COLO829 (cell line): ENCODE results near the gene TSPAN9.

ENCODE experiments used
- DNase-seq: peaks from one replicate; pipeline ENCODE4 v3.0.0; 2012; ENCODE audit warnings: low spot score

Gene TSPAN9

GRCh38 chr12:3187846-3188770, 110.9 kb downstream of the TSPAN9 start:
- no peak for DNase-seq

GRCh38 chr12:3189282-3189681, 112.1 kb downstream of the TSPAN9 start:
- DNase-seq = no peak

- no peak for DNase-seq
Observed at GRCh38 chr12:3190101-3190500, 112.9 kb downstream of the TSPAN9 start.

- DNase-seq = no peak
Observed at GRCh38 chr12:3191450-3191849, 114.3 kb downstream of the TSPAN9 start.

DNA sequence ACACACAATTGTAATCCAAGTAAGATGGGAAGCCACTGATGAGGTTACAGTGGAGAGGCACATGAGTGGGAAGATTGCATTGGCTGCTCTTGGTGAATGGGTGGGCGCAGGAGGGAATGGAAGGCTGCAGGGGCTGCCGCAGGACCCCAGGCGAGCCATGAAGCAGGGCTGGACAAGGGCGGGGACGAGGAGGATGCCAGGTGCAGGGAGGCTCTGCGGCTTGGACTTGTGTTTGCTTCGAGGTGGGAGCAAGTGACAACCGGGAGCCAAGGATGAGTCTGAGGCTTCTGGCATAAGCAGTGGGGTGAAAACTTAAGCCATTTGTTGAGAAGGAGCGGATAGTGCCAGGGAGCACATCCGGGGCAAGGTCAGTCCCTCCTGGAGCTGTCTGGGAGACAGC, 115.0 kb downstream of the TSPAN9 start:
- DNase-seq = no peak

DNA sequence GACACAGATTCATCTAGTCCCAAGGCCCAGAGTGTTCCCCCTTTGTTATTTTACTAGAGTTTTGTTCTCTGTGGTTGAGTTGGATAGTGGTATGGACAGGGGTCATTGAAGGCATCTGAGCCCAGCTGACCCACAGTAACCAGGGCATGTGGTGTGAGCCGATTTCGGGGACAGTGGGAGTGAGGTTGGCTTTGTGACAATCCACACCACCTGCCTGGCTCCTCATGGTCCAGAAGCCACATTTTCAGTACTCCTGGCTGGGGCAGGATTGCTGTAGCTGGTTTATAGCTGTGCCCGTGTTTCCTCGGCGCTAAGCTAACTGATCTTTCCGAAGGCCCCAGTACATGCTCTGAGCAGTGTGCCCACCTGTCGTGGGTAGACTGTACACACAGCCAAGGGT, 116.0 kb downstream of the TSPAN9 start:
- no peak for DNase-seq

GRCh38 chr12:3193755-3194154, 116.6 kb downstream of the TSPAN9 start:
- DNase-seq = no peak

- DNase-seq = no peak
Observed at GRCh38 chr12:3195337-3195736, 118.2 kb downstream of the TSPAN9 start.

DNA sequence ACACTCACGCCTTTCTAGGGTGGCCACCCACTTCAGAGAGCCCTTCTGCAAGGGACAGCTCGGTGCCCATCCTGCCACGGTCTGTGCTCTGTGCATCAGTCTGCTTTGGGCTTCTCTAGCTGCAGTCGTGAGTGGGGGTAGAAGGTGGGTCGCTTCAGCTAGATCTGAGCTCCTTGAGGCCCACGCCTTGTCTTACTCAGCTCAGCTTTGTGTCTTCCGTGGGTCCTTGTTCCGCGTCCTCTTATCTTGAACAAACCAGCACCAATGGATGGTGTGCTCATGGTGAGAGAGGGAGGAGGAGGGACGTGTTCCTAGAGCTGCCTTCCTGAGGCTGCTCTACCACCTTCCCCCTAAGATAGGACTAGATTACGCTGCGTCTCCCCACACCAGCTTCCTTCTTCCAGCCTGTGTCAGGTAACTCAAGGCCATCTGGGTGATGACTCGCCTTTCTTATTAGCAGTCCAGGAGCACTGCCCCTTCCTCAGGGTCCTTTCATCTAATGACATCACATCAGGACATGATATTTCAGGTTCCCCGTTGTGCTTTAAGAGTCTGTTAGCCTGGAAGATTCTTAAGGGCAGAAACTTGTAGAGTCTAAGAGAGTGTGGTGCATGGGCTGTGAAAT, 118.8 kb downstream of the TSPAN9 start:
- no peak for DNase-seq

GRCh38 chr12:3196488-3196887, 119.3 kb downstream of the TSPAN9 start:
- no peak for DNase-seq

DNA sequence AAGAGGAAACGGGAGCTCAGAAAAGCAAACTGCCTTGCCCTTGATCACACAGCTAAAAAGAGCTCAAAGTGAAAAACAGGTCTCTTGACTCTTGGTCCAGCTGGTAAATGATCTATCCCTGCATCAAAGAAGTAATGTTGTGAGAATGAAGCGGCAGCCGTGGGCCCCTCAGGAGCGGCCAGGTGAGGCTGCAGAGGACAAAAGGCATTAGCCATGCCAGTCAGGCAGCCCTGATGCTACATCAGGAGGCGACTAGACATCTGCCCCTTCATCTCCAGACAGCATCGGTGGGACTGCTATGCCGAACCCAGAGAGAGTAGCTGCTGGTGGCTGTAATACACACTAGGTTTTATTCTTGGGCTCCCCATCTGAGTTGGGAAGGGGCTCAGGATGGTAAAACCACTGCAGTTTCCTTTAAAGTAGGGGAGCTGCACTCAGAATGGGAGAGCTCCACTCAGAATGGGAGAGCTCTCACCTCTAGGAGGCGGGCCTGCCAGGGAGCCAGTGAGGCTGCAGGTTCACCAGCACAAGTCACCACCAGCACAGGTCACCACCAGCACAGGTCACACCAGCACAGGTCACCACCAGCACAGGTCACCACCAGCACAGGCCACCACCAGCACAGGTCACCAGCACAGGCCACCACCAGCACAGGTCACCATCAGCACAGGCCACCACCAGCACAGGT, 120.1 kb downstream of the TSPAN9 start:
- no peak for DNase-seq

- DNase-seq = no peak
Observed at GRCh38 chr12:3199551-3200031, 122.4 kb downstream of the TSPAN9 start.

DNA sequence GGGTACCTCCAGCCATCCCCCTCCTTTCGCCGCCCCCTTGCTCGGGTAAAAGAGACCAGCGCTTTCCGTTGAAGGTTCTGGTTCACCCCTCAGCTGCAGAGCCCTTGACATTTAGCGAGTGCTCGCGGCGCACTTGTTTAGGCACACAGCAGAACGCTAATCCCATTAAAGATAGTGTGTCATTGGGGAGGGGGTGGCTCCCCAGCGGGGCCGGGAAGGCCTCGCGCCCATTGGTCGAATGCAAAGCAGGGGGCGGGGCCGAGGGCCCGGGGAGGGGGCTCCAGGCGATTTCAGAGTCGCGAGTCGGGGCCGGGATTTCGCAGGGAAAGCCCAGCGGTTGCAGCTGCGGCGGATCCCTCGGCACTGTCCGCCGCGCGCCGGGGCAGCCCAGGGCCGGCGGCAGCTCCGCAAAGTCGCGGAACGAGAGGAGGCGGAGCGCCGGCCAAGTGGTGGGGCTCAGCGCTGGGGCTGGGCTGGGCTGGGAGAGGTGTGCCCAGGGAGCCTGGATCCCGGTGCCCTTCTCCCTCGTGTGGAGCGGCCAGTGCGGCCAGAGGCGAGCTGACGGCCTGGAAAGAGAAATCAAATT, 122.9 kb downstream of the TSPAN9 start:
- no peak for DNase-seq

- no peak for DNase-seq
Observed at GRCh38 chr12:3200814-3201233, 123.6 kb downstream of the TSPAN9 start.

- no peak for DNase-seq
Observed at GRCh38 chr12:3201339-3202051, 124.3 kb downstream of the TSPAN9 start.

- DNase-seq = no peak
Observed at GRCh38 chr12:3202096-3202495, 124.9 kb downstream of the TSPAN9 start.

DNA sequence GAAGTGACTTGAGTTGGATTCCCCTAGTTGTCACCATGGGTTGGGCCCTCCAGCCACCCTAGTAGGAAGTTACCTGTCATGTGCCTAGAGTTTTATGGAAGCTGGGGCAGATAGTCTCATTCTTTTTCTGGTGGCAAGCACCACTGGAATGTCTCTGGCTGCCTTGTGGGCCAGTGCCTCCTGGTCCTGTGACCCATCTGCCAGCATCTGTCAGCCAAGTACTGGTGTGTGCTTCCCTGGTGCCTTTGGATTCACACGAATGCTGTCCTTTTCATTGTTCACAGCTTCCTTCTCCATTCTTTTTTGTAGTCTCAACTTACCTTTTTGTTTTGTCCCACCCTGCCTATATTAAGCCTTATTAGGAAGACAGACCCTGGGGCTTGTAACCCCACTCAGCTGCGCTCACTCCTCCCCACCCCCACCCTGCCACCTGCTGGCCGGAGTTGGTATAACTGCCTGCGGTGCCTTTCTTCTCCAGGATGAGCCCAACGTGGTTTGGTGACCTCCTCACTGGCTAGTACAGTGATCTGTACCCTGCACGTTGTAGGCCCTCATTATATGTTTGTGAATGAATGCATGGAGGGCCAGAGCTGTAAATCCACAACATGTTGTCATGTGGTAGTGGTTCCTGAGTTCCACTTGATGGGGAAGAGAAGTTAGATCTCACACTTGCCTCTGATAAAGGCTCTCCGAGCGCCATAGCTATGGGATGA, 125.7 kb downstream of the TSPAN9 start:
- peak; percentile 80 for DNase-seq

DNA sequence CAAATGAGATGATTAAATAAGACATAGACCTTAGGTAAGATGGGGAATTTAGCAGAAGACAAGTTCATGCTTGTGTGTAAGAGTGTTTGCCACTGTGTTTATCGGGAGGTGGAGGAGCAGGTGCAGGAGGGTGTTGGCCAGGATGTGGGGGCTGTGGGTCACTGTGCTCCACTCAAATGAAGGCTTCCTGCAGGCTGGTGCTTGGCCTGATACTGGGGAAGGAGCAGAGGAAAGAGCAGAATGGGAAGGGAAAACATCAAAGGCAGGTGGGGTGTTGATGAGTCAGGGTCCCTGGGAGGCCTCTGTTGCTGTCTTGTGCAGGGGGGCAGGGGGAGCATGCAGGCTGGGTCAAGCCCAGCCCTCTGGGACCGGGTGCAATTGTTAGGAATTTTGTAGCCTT, 126.5 kb downstream of the TSPAN9 start:
- no peak for DNase-seq

GRCh38 chr12:3204143-3204542, 127.0 kb downstream of the TSPAN9 start:
- no peak for DNase-seq

DNA sequence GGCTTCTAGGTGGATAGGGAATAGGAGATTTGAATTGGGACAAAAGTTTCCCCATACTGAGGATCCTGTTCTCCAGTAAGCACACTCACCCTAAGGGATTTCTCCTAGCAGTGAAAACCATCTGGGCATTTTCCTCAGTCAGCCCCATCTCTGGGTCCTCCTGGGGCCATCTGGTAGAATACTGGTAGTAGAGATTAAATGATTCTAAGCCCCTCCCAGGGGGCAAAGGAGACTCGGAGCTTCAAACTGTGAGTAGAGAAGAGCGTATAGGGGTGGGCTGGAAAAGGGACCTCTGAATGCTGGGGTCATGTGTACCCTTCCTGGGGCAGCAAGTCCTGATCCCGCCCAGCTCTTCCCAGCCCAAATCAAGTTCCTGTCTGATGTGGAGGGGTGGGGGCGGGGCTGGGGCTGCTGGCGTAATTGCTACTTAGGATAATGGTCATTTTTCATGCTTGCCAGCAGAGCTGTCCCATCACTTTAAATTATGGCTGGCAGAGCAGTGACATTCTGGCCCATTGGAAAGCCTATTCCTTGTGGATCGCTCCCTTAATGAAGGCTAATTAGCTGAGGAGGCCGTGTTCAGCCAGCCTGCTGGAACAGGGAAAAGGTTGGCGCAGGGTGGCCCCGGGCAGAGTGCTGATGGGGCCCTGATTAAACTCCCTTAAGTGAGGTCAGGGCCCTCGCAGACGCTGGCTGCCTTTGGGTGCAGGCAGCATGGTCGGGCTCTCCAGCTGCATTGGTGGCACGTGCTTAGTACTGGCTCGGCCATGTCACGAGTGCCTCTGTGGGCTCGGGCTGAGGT, 127.8 kb downstream of the TSPAN9 start:
- no peak for DNase-seq
